Parathyroid adenoma (tissue), 2 donors: ENCODE data around the gene PAFAH2.
A peak's percentile ranks its signal among the peaks of the same experiment; 100 is the strongest.

Experiments used
- H2AFZ ChIP-seq: fragments of 300-600 bp; sonication (generic); one replicate; pipeline ENCODE4 v1.7.0; 2017; ENCODE audit warnings: antibody characterized with exemption, mild to moderate bottlenecking
- H3K27ac ChIP-seq: fragments of 300-600 bp; sonication (generic); one replicate; pipeline ENCODE4 v1.7.0; 2017
- H3K27me3 ChIP-seq: fragments of 300-600 bp; sonication (generic); one replicate; pipeline ENCODE4 v1.7.0; 2017; ENCODE audit warnings: low read length; ENCODE audit not compliant: control insufficient read depth, insufficient read depth
- H3K36me3 ChIP-seq: fragments of 300-600 bp; sonication (generic); one replicate; pipeline ENCODE4 v1.7.0; 2017; ENCODE audit warnings: low read length; ENCODE audit not compliant: control insufficient read depth, insufficient read depth
- H3K4me1 ChIP-seq: fragments of 300-600 bp; sonication (generic); one replicate; pipeline ENCODE4 v1.7.0; 2017; ENCODE audit warnings: control low read depth
- H3K4me2 ChIP-seq: fragments of 300-600 bp; sonication (generic); one replicate; pipeline ENCODE4 v1.7.0; 2017; ENCODE audit warnings: low read length
- H3K4me3 ChIP-seq: fragments of 300-600 bp; sonication (generic); one replicate; pipeline ENCODE4 v1.7.0; 2017; ENCODE audit warnings: low read depth, low read length
- H3K79me2 ChIP-seq: fragments of 300-600 bp; sonication (generic); one replicate; pipeline ENCODE4 v1.7.0; 2017; ENCODE audit warnings: control low read depth
- H3K9ac ChIP-seq: fragments of 300-600 bp; sonication (generic); one replicate; pipeline ENCODE4 v1.7.0; 2017; ENCODE audit warnings: mild to moderate bottlenecking
- H3K9me3 ChIP-seq: fragments of 300-600 bp; sonication (generic); one replicate; pipeline ENCODE4 v1.7.0; 2017; ENCODE audit warnings: low read length; ENCODE audit not compliant: control insufficient read depth
- CTCF ChIP-seq: fragments of 300-600 bp; sonication (generic); IDR thresholded peaks from one replicate; pipeline ENCODE4 v1.7.0; 2017; ENCODE audit warnings: antibody characterized with exemption, mild to moderate bottlenecking
- donor health status: primary hyperparathyroidism.

PAFAH2 gene

GRCh38 chr1:25924454-25924853 is 73.4 kb downstream of the PAFAH2 start:
- Histone ChIP-seq H3K4me1 (peaks cover 11% of the 10 kb centered on the region), H3K27ac (no peak overlapping the region), H2AFZ (no peak overlapping the region), H3K27me3 (no peaks in the 10 kb centered on the region), H3K9me3 (no peaks in the 10 kb centered on the region), H3K79me2 (no peaks in the 10 kb centered on the region), H3K4me2 (no peak overlapping the region), H3K4me3 (no peak overlapping the region), H3K36me3 (no peaks in the 10 kb centered on the region), H3K9ac (no peak overlapping the region)
- TF ChIP-seq CTCF, result no peak

GRCh38 chr1:25922971-25923552 is 74.8 kb downstream of the PAFAH2 start:
- H3K36me3 ChIP-seq, result no peaks in the 10 kb centered on the region
- no peaks in the 10 kb centered on the region for H3K27me3 ChIP-seq
- no peak overlapping the region for H3K9ac ChIP-seq
- H3K4me3 ChIP-seq, result peak overlapping the region; percentile 51
- TF ChIP-seq CTCF, result no peak
- peak overlapping the region; percentile 67 for H3K27ac ChIP-seq
- H2AFZ ChIP-seq, result peak overlapping the region; percentile 92
- H3K9me3 ChIP-seq, result no peaks in the 10 kb centered on the region
- no peaks in the 10 kb centered on the region for H3K79me2 ChIP-seq
- H3K4me1 ChIP-seq, result peaks cover 11% of the 10 kb centered on the region
- H3K4me2 ChIP-seq, result peak overlapping the region; percentile 94

- Histone ChIP-seq H2AFZ (peak overlapping the region; percentile 92), H3K9ac (no peak overlapping the region), H3K4me3 (peak overlapping the region; percentile 51), H3K9me3 (no peaks in the 10 kb centered on the region), H3K79me2 (no peaks in the 10 kb centered on the region), H3K36me3 (no peaks in the 10 kb centered on the region), H3K4me2 (peak overlapping the region; percentile 94), H3K27ac (peak overlapping the region; percentile 67), H3K27me3 (no peaks in the 10 kb centered on the region), H3K4me1 (peaks cover 11% of the 10 kb centered on the region)
- TF ChIP-seq CTCF, result no peak
These were observed 75.5 kb downstream of the PAFAH2 start for GRCh38 chr1:25922056-25922970.

DNA sequence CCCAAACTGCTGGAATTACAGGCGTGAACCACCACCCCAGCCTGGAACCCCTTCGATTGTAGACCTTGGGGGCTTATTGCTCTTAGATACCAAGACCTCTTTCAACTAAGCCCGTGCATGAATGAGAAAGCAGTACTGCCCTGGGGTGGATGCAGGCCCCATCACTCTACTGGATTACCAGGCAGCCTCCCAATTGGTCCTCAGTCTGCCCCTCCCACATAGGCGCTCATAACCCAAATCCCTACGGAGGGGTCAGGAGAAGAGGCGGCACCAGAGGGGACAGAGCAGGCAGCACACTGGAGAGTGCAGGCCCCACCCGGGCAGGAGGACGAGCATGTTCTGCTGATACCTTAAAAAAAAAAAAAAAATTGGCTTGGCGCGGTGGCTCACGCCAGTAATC is 79.2 kb downstream of the PAFAH2 start:
- H3K9me3 ChIP-seq, result no peaks in the 10 kb centered on the region
- no peaks in the 10 kb centered on the region for H3K27me3 ChIP-seq
- H3K79me2 ChIP-seq, result no peaks in the 10 kb centered on the region
- H3K4me3 ChIP-seq, result no peak overlapping the region
- H3K4me2 ChIP-seq, result no peak overlapping the region
- H3K9ac ChIP-seq, result no peak overlapping the region
- H2AFZ ChIP-seq, result no peak overlapping the region
- no peak overlapping the region for H3K27ac ChIP-seq
- peaks cover 5% of the 10 kb centered on the region for H3K4me1 ChIP-seq
- no peak for TF ChIP-seq CTCF
- no peaks in the 10 kb centered on the region for H3K36me3 ChIP-seq
